ENCODE results near the gene HPCA. TPM values are rescaled to one million over a fixed set of nuclear protein-coding genes. Genes with fewer than 3 reads are reported as not detected.

Gene HPCA
- total RNA-seq, 2 donors from 2014 or later = 1.2 TPM; not detected in 1

GRCh38 chr1:32863881-32864245, 22.4 kb upstream of the HPCA start:
- Mint-ChIP-seq H3K27me3 (ENCODE audit: insufficient read depth) (peaks cover 12% of the 10 kb centered on the region), H3K9me3 (no peaks in the 10 kb centered on the region), H3K27ac (no peak overlapping the region), H3K36me3 (ENCODE audit: low read depth) (peaks cover 16% of the 10 kb centered on the region), H3K4me1 (peaks cover 3% of the 10 kb centered on the region), H3K4me3 (no peak overlapping the region)
- no peak for TF ChIP-seq CTCF (conservative IDR thresholded peaks at IDR 0.05)
- WGBS, 2 experiments (ENCODE audit: insufficient coverage in 1 of 2, insufficient read length in 1 of 2) = 100% methylated on average over 1 of the region's 1 CpG; no CpG with 5 or more reads in 1 of the 2 experiments
- no peak overlapping the region for H3K4me3 ChIP-seq (ENCODE audit: low read length)
- peak overlapping the region; percentile 76 for H3K27ac ChIP-seq (ENCODE audit: low read depth, low read length)
- peaks cover 19% of the 10 kb centered on the region for H3K36me3 ChIP-seq (ENCODE audit: control insufficient read depth, insufficient read depth, low read length)
- H3K27me3 ChIP-seq (ENCODE audit: control insufficient read depth, insufficient read depth, low read length, poor library complexity, severe bottlenecking) = peaks cover under 1% of the 10 kb centered on the region
- H3K4me1 ChIP-seq (ENCODE audit: control insufficient read depth, insufficient read depth, low read length) = no peaks in the 10 kb centered on the region
- no peak for DNase-seq
- no peak overlapping the region for H3K9ac ChIP-seq (ENCODE audit: extremely low read depth, low read length, poor library complexity, severe bottlenecking)
- no peaks in the 10 kb centered on the region for H3K9me3 ChIP-seq (ENCODE audit: control insufficient read depth, low read length)

GRCh38 chr1:32864375-32865019, 21.8 kb upstream of the HPCA start:
- peaks cover 16% of the 10 kb centered on the region for H3K36me3 Mint-ChIP-seq (ENCODE audit: low read depth)
- peaks cover 19% of the 10 kb centered on the region for H3K27me3 Mint-ChIP-seq (ENCODE audit: insufficient read depth)
- no peaks in the 10 kb centered on the region for H3K4me1 ChIP-seq (ENCODE audit: control insufficient read depth, insufficient read depth, low read length)
- H3K9ac ChIP-seq (ENCODE audit: extremely low read depth, low read length, poor library complexity, severe bottlenecking) = no peak overlapping the region
- DNase-seq = no peak
- peaks cover 19% of the 10 kb centered on the region for H3K36me3 ChIP-seq (ENCODE audit: control insufficient read depth, insufficient read depth, low read length)
- H3K27ac Mint-ChIP-seq = no peak overlapping the region
- WGBS, 2 experiments (ENCODE audit: insufficient coverage in 1 of 2, insufficient read length in 1 of 2) = 96 to 100% methylated on average over 3 to 8 of the region's 8 CpGs
- peak overlapping the region; percentile 76 for H3K27ac ChIP-seq (ENCODE audit: low read depth, low read length)
- peaks cover 5% of the 10 kb centered on the region for H3K4me1 Mint-ChIP-seq
- no peaks in the 10 kb centered on the region for H3K9me3 ChIP-seq (ENCODE audit: control insufficient read depth, low read length)
- H3K27me3 ChIP-seq (ENCODE audit: control insufficient read depth, insufficient read depth, low read length, poor library complexity, severe bottlenecking) = peaks cover 7% of the 10 kb centered on the region
- no peak for TF ChIP-seq CTCF (conservative IDR thresholded peaks at IDR 0.05)
- no peaks in the 10 kb centered on the region for H3K9me3 Mint-ChIP-seq
- no peak overlapping the region for H3K4me3 ChIP-seq (ENCODE audit: low read length)
- no peak overlapping the region for H3K4me3 Mint-ChIP-seq

- H3K9me3 Mint-ChIP-seq = no peaks in the 10 kb centered on the region
- H3K27ac Mint-ChIP-seq = no peak overlapping the region
- WGBS, 2 experiments (ENCODE audit: insufficient coverage in 1 of 2, insufficient read length in 1 of 2) = 80 to 90% methylated on average over 1 to 2 of the region's 3 CpGs
- Histone ChIP-seq H3K9ac (ENCODE audit: extremely low read depth, low read length, poor library complexity, severe bottlenecking) (no peak overlapping the region), H3K4me1 (ENCODE audit: control insufficient read depth, insufficient read depth, low read length) (no peaks in the 10 kb centered on the region), H3K27me3 (ENCODE audit: control insufficient read depth, insufficient read depth, low read length, poor library complexity, severe bottlenecking) (peaks cover 16% of the 10 kb centered on the region), H3K4me3 (ENCODE audit: low read length) (no peak overlapping the region), H3K27ac (ENCODE audit: low read depth, low read length) (no peak overlapping the region), H3K36me3 (ENCODE audit: control insufficient read depth, insufficient read depth, low read length) (peaks cover 19% of the 10 kb centered on the region), H3K9me3 (ENCODE audit: control insufficient read depth, low read length) (no peaks in the 10 kb centered on the region)
- peaks cover 28% of the 10 kb centered on the region for H3K27me3 Mint-ChIP-seq (ENCODE audit: insufficient read depth)
- H3K36me3 Mint-ChIP-seq (ENCODE audit: low read depth) = peaks cover 14% of the 10 kb centered on the region
- H3K4me3 Mint-ChIP-seq = no peak overlapping the region
- DNase-seq = no peak
- H3K4me1 Mint-ChIP-seq = peaks cover 12% of the 10 kb centered on the region
- no peak for TF ChIP-seq CTCF (conservative IDR thresholded peaks at IDR 0.05)
These were observed 20.5 kb upstream of the HPCA start for GRCh38 chr1:32865639-32866405.

Measured in endodermal cell (in vitro differentiated cells).